ENCODE measurements around the gene HSPB7.
"Not testable (repeated sequence)": the region's sequence is repeated elsewhere in the genome, so short reads cannot be mapped to it uniquely, and the experiment has no call there.

Gene HSPB7

DNA sequence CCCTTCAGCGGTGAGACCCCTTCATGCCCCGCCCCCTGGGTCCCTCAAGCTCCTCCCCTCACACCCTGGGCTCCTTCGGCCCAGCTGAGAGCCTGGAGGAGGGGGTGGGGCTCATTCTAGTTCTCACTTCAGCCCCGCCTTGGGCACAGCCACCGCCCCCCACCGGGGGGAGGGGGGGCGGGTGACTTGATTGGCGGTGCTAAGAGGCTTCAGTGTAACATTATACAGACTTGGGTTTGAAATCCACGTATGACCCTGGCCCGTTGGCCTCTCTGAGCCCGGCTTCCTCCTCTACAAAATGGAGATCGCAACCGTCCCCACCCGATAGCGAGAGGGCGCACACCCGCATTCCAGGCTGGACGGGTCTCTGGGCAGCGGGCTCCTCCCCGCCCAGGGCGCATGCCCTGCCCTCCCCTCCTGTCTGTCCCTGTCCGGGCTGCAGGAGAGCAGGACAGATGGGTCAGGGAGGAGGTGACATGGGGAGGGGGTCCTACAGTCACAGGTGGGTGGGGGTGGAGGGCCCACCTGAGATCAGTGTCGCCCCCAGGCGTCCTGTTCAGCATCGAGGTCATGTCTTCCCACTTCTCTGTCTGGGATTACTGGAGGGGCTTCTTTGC, 30.8 kb upstream of the HSPB7 start:
- peak; percentile 93 for DNase-seq

DNA sequence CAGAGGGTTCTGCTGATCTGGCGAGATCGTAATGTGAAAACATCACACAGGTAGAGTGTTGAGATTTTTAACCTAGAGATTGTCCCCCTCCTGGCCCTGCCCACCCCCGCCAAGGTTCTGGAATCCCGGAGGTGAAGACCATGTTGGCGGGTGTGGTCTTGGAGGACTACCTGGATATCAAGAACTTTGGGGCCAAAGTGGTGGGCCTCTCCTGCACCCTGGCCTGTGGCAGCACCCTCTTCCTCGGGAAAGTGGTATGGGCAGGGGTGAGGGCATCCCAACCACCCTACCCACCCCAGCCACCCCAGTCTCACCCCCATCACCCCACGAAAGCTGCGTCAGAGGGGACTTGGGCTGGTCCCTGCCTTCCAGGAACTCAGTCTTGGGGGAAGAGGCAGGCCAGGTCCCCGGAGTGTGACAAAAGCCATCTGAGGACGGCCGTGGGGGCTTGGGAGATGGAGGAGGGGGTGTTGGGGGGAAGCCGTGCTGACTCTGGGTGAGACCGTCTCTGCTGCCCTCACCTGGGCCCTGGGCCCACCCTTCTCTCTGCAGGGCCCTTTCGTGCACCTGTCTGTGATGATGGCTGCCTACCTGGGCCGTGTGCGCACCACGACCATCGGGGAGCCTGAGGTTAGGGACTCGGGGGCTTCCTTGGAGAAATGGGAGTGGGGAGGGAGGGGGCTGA, 30.1 kb upstream of the HSPB7 start:
- DNase-seq = no peak

DNA sequence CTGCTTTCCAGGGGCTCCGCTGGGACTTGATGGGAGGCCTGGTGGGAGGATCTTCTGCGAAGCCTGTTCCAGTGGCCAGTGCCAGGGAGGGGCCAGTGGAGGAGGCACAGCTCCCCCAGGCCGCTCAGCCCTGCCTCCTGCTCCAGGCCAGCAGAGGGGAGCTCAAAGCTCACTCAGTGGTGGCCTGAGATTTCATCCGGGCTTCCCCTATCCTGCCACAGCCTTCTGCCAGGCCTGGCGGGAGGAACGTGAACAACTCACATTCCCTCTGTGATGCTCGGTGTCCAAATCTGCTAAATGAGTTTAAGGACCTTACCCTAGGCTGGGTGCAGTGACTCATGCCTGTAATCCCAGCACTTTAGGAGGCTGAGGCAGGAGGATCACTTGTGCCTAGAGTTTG, 29.0 kb upstream of the HSPB7 start:
- DNase-seq = no peak

DNA sequence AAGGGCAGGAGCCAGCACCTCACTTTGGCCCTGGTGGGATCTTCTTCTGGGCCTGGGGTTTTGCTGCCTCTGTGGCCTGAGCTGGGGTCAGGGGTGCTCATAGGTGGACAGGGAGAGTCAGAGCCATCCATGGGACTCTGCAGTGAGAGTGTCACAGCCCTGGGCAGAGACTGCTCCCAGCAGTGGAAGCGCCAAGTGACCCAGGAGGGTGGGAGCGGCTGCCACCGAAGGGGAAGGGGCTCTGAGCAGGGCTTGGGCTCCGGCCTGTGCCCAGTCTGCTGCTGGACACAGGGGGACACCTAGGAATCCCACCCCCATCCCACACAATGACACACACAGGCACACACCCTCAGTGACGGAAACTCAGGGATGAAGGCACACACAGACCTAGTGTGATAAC, 26.1 kb upstream of the HSPB7 start:
- no peak for DNase-seq

DNA sequence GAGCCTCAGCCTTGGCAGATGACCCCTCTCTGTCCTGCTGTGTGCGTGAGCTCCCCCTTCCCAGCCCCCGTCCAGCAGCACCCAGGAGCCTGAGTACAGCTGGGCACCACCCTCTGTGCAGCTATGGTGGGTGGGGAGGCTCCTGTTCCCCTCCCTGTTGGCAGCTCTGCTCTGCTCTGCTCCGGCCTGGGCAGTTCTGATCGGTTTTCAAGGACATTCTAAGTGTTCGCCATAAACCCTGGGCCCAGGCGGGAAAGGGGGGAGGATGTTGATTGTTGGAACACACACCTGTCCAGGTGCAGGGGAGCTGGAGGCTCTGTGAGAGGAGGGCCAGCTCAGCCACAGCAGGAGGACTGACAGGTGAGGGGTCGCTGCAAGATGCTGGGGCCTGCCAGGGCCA, 25.7 kb upstream of the HSPB7 start, which contains the start of gene CLCNKB:
Gene CLCNKB, plus strand, starts transcription at position 262 of the 400 bp plus-strand sequence. CDS start 711 bp downstream, outside the sequence.
- DNase-seq = no peak

DNA sequence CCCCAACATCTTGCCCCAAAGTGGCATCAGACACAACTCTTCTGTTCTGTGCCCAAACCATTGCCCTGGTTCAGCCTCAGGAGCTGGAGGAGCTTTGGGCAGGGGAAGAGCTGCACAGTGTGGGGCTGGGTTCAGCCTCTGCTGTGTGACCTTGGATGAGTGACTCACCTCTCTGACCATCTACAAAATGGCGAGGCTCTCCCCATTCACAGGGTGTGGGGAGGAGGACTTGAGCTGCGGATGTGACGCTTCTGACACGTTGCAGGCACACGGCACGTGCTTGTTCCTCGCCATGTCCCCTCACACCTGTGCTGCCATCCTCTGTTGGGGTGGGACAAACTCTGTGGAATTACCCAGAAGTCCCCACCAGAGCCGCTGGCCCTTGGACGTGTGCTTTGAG, 24.8 kb upstream of the HSPB7 start:
- not testable (repeated sequence) for DNase-seq

DNA sequence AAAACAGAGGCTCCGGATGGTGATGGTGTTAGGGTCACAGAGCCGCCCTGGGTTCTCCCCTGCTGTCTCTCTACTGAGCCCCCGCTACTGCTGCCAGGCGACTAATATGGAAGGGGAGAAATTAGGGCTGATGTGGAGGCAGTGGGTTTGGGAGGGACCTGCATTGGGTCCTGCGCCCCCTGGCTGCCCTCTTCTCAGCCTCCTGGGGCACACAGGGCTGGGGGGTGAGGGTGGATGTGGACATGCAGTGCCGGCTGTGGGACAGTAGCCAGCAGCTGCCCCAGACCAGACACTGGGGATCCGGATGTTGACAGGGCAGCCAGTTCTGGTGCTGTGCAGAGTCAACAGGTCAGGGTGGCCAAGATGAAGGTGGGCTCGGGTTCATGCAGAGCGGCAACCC, 24.3 kb upstream of the HSPB7 start:
- no peak for DNase-seq

DNA sequence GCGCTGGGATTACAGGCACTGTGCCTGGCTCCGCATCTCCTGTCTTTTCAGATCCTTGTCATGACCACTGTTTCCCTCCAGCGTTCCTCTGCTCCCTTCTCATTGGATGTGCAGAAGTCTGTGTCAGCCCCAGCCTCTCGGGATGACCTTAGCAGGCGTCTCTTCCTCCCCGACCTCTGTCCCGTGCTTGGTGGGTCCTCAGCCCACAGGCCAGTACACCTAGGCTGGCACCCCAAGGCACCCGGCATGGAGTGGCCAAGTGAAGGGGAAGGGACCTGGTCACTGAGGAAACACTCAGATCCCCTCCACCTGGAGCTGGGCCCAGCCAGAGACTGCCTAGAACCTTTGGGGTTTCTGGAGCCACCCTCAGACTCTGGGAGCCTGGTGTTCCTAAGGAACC, 23.4 kb upstream of the HSPB7 start:
- DNase-seq = no peak

GRCh38 chr1:16039871-16040270, 22.0 kb upstream of the HSPB7 start:
- DNase-seq = not testable (repeated sequence)

DNA sequence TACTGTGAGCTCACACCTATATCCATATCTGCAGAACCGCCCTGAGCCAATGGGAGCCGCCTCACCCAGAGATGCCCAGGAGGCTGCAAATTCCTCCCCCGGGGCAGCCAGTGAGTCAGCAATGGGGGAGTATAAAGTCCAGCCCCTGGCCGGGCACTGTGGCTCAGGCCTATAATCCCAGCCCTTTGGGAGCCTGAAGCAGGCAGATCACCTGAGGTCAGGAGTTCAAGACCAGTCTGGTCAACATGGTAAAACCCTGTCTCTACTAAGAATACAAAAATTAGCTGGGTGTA, 20.7 kb upstream of the HSPB7 start:
- no peak for DNase-seq

- DNase-seq = not testable (repeated sequence)
Measured at GRCh38 chr1:16036461-16036860, 18.6 kb upstream of the HSPB7 start.

DNA sequence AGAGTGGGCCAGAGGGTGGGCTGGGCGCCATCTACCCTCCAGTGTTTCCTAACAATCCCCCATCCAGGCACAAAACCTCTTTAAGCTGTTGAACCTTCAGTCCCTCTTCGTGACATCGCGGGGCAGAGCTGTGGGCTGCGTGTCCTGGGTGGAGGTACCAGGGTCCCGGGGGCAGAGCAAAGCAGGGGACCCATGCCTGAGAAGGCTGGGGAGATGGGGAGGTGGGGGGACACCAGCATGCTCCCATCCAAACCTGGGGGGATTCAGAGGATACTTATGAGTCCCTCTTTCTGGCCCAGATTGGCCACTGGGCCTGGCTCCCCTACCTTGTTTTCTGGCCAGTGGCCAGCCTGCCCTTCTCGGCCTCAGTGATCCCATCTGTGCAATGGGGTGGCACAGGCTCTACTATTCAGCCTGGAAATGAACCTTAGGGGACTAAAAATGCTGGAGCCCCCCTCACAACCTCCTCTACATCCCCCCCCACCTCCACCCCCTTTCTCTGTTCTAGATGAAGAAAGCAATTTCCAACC, 15.3 kb upstream of the HSPB7 start:
- DNase-seq = not testable (repeated sequence)

DNA sequence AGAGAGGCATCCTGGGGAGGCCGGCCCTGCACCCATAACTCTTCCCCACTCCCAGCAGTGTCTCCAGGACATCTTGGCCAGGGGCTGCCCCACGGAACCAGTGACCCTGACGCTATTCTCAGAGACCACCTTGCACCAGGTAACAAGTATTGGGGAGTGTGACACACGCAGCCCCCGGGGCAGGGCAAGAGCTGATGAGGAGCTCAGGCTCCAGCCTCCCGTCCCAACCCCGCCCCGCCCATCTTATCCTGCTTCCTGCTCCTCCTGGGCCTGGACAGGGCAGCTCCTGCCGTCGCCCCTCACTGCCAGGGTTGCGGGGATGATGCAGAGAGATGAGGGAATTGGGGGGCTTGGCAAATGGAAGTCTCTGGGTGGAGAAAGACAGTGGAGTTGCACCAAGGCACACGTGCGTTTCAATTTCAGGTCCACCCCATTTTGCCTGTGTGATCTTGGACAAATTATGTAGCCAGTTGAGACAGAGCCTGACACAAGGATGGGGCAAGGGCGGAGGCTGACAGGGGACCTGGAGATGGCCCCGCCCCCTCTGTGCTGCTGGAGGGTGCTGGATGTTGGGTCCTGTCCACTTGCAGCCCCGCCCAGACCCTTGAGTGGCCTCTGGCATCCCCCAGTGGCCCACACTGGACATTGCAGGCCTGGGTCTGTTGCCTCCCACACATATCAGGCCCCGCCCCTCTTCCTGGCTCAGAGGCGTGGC, 14.7 kb upstream of the HSPB7 start:
- peak; percentile 94 for DNase-seq

DNA sequence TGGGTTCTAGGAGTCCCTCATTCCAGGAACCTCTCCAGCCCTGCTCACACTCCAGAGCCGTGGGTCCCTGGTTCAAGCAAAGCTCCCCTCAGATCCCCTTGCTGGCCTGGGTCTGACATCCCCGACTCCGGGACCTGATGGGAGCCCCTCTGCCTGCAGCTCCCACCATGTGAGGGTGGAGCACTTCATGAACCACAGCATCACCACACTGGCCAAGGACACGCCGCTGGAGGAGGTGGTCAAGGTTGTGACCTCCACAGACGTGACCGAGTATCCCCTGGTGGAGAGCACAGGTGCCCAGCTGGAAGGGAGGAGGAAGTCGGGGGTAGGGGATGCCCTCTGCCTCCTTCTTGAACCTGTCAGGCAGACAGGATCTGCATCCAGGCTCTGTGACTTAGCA, 13.7 kb upstream of the HSPB7 start:
- DNase-seq = no peak

DNA sequence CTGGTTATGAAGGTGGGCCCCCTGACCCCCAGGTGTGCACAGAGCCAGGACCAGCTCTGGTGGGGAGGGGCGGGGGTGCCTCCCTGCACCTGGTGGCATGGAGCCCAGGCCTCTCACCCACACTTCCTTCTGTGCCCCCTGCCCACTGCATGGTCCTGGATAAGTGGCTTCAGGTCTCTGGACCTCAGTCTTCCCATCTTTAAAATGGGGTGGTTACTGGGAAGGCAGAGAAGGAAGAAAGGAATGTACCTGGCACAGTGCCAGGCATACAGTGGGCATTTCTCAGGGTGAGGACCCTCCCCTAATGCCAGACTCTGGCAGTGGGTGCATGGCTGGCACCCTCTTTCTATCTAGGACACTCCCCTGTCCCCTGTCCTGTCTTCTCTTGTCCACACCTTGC, 11.4 kb upstream of the HSPB7 start:
- no peak for DNase-seq

- DNase-seq = not testable (repeated sequence)
Measured at GRCh38 chr1:16029003-16029268, 11.1 kb upstream of the HSPB7 start.

DNA sequence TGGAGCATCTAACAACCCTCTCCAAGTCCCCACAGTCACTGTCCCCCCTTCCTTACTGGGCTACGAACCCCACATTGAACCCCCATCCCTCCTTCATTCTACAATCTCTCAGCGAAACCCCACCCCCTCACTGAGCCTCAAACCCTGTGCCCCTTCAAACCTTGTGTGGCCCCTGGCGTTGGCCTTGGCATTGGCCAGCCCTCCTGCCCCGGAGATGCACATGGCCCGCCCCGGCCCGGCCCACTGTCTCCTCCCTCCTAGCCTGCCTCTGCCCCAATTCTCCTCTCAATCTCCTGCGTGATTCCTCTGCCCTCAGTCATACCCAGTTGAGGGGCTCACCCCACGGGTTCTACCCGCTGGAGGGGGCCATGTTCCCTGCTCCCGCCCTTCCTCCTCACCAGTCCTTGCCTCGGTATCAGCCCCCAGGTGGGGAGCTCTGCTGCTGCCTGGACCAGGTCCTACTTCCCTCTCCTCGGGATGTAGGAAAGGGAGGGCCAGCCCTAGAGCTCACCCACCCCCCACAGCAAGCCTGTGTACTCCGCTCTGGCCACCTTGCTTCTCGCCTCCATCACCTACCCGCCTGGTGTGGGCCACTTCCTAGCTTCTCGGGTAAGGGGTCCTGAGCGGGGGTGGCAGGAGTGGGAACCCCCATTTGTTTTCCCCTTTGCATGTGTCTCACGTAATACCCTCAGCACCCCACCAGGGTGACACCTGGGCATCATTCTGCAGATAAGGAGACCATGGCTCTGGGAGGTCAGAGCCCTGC, 10.6 kb upstream of the HSPB7 start:
- DNase-seq = no peak

DNA sequence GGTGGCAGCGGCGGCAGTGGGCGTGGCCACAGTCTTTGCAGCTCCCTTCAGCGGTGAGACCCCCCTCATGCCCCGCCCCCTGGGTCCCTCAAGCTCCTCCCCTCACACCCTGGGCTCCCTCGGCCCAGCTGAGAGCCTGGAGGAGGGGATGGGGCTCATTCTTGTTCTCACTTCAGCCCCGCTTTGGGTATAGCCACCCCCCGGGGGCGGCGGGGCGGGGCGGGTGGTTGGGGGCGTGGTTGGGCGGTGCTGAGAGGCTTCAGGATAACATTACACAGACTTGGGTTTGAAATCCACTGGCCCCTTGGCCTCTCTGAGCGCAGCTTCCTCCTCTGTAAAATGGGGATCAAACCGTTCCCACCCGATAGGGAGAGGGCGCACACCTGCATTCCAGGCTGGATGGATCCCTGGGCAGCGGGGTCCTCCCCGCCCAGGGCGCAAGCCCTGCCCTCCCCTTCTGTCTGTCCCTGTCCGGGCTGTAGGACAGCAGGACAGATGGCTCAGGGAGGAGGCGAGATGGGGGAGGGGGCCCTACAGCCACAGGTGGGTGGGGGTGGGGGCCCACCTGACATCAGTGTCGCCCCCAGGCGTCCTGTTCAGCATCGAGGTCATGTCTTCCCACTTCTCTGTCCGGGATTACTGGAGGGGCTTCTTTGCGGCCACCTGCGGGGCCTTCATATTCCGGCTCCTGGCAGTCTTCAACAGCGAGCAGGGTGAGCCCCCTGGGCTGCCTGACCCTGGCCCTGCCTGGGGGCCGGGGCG, 9.1 kb upstream of the HSPB7 start:
- peak; percentile 56 for DNase-seq

DNA sequence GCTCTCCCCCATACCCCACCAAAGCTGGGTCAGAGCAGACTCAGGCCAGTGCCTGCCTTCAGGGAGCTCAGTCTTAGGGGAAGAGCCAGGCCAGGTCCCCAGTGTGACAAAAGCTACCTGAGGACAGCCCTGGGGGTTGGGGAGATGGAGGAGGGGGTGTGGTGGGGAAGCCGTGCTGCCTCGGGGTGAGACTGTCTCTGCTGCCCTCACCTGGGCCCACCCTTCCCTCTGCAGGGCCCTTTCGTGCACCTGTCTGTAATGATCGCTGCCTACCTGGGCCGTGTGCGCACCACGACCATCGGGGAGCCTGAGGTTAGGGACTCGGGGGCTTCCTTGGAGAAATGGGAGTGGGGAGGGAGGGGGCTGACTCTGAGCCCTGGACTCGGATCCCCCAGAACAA, 8.5 kb upstream of the HSPB7 start:
- DNase-seq = not testable (repeated sequence)

DNA sequence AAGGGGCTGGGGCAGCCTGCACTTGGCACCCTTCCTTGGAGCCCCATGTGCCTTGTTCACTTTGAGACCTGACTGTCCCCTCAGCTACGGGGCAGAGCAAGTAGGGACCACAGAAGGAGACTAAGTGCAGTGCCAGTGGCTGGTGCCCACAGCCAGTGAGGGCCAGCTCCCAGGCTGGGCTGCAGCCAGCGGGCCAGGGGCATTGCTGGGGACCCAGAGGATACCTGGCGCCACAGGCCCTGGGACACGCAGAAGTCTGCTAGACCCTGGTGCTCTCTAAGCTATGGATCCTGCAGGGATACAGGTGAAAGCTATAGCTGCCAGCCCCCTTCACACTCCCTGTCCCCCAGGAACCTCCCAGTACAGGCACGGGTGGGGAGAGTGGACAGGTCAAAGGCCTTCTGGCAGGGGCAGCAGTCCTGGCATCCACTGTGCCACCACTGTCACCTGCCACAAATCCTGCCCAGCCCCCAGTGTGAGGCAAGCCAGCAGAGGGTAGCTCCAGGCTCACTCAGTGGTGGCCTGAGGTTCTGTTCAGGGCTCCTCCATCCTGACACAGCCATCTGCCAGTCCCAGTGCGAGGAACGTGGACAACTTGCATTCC, 5.3 kb upstream of the HSPB7 start:
- DNase-seq = no peak

DNA sequence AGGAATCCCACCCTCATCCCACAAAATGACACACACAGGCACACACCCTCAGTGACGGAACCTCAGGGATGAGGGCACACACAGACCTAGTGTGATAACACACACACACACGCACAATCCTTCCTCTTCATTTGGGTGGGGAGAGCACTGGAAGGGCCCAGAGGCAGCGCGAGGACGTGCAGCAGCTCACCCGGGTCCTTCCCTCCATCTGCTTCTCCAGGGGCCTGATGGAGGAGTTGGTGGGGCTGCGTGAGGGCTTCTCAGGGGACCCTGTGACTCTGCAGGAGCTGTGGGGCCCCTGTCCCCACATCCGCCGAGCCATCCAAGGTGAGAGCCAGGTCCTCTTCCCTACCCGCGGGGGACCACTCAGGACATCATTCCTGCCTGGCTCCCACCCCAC, 4.5 kb upstream of the HSPB7 start:
- DNase-seq = no peak

DNA sequence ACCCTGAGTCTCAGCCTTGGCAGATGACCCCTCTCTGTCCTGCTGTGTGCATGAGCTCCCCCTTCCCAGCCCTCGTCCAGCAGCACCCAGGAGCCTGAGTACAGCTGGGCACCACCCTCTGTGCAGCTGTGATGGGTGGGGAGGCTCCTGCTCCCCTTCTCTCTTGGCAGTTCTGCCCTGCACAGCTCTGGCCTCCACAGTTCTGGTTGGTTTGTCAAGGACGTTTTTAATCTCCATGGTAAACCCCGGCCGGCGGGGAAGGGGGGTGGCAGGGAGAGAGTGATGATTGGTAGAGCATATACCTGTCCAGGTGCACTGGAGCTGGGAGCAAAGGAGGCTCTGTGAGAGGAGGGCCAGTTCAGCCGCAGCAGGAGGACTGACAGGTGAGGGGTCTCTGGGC, 3.8 kb upstream of the HSPB7 start, which contains the start of gene CLCNKA:
Gene CLCNKA, plus strand, starts transcription at position 356 of the 400 bp plus-strand sequence. CDS start 584 bp downstream, outside the sequence.
- no peak for DNase-seq
